ENCODE measurements around the gene CYTH1.

The CYTH1 gene

GRCh38 chr17:78812855-78813254 is 30.8 kb upstream of the CYTH1 start:
- Histone ChIP-seq H3K27ac (ENCODE audit: extremely low read depth, low read depth, low read length) (no peak overlapping the region), H3K4me3 (ENCODE audit: low read depth, low read length) (no peak overlapping the region), H3K4me1 (ENCODE audit: control insufficient read depth, insufficient read depth, low read length) (no peaks in the 10 kb centered on the region), H3K9me3 (ENCODE audit: control insufficient read depth, insufficient read depth, low read depth, low read length) (no peaks in the 10 kb centered on the region), H3K36me3 (ENCODE audit: control insufficient read depth in 2 of 2, insufficient read depth in 1 of 2, low read length in 2 of 2) (peaks cover 97 to 99% of the 10 kb centered on the region in 2 experiments)
- ChIA-PET CTCF (no interaction called here), POLR2A (no interaction called here)
- TF ChIP-seq ZNF335 (tag by site-specific recombination; conservative IDR thresholded peaks at IDR 0.05), result no peak
- no peak for TF ChIP-seq ZNF280C (tag by site-specific recombination; IDR thresholded peaks at IDR 0.05)
- no peak for TF ChIP-seq KLF10 (tag by site-specific recombination; IDR thresholded peaks at IDR 0.05)
- TF ChIP-seq ZNF830 (tag by site-specific recombination; IDR thresholded peaks at IDR 0.05; ENCODE audit: low read depth), result no peak
- TF ChIP-seq GLIS2 (tag by site-specific recombination; IDR thresholded peaks at IDR 0.05), result no peak
- no peak for TF ChIP-seq PRDM6 (tag by site-specific recombination; IDR thresholded peaks at IDR 0.05)
- TF ChIP-seq, protein P1, sequence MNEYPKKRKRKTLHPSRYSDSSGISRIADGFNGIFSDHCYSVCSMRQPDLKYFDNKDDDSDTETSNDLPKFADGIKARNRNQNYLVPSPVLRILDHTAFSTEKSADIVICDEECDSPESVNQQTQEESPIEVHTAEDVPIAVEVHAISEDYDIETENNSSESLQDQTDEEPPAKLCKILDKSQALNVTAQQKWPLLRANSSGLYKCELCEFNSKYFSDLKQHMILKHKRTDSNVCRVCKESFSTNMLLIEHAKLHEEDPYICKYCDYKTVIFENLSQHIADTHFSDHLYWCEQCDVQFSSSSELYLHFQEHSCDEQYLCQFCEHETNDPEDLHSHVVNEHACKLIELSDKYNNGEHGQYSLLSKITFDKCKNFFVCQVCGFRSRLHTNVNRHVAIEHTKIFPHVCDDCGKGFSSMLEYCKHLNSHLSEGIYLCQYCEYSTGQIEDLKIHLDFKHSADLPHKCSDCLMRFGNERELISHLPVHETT (tag by site-specific recombination; IDR thresholded peaks at IDR 0.05), result no peak
- TF ChIP-seq PRDM2 (tag by site-specific recombination; IDR thresholded peaks at IDR 0.05; ENCODE audit: borderline replicate concordance), result no peak
- no peak for TF ChIP-seq ZNF621 (tag by site-specific recombination; IDR thresholded peaks at IDR 0.05)
- no peak for TF ChIP-seq MZF1 (tag by site-specific recombination; IDR thresholded peaks at IDR 0.05; ENCODE audit: borderline replicate concordance)
- no peak for TF ChIP-seq SP7 (tag by site-specific recombination; IDR thresholded peaks at IDR 0.05)
- TF ChIP-seq GFI1B (tag by site-specific recombination; IDR thresholded peaks at IDR 0.05), result no peak
- no peak for TF ChIP-seq ZNF157 (tag by site-specific recombination; IDR thresholded peaks at IDR 0.05)

DNA sequence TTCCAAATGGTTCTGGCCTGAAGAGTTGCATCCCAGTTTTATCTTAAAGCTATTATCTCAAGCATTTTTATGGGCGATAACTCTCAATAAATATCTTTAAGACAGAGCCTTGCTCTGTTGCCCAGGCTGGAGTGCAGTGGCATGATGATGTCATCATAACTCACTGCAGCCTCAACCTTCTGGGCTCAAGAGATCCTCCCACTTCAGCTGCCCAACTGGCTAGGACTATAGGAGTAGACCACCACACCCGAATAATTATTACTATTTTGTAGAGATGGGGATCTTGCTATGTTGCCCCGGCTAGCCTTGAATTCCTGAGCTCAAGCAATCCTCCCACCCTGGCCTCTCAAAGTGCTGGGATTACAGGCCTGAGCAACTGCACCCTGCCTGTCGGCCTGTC is 26.1 kb upstream of the CYTH1 start:
- CTCF ChIA-PET, result interaction anchor here (1.1 kb wide), 1 partner anchor 311 kb away, joined by 3 read pairs; no protein-coding TSS in a partner anchor
- Histone ChIP-seq H3K9me3 (ENCODE audit: control insufficient read depth, insufficient read depth, low read depth, low read length) (no peaks in the 10 kb centered on the region), H3K27ac (ENCODE audit: extremely low read depth, low read depth, low read length) (no peak overlapping the region), H3K4me3 (ENCODE audit: low read depth, low read length) (no peak overlapping the region), H3K4me1 (ENCODE audit: control insufficient read depth, insufficient read depth, low read length) (no peaks in the 10 kb centered on the region), H3K36me3 (ENCODE audit: control insufficient read depth in 2 of 2, insufficient read depth in 1 of 2, low read length in 2 of 2) (peaks cover 81 to 94% of the 10 kb centered on the region in 2 experiments)
- POLR2A ChIA-PET, result interaction anchor here (0.6 kb wide), 1 partner anchor 23 kb away, joined by 3 read pairs; no protein-coding TSS in a partner anchor
- TF ChIP-seq GLI4 (tag by site-specific recombination; IDR thresholded peaks at IDR 0.05), result no peak
- TF ChIP-seq, protein P2, sequence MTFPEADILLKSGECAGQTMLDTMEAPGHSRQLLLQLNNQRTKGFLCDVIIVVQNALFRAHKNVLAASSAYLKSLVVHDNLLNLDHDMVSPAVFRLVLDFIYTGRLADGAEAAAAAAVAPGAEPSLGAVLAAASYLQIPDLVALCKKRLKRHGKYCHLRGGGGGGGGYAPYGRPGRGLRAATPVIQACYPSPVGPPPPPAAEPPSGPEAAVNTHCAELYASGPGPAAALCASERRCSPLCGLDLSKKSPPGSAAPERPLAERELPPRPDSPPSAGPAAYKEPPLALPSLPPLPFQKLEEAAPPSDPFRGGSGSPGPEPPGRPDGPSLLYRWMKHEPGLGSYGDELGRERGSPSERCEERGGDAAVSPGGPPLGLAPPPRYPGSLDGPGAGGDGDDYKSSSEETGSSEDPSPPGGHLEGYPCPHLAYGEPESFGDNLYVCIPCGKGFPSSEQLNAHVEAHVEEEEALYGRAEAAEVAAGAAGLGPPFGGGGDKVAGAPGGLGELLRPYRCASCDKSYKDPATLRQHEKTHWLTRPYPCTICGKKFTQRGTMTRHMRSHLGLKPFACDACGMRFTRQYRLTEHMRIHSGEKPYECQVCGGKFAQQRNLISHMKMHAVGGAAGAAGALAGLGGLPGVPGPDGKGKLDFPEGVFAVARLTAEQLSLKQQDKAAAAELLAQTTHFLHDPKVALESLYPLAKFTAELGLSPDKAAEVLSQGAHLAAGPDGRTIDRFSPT (tag by site-specific recombination; IDR thresholded peaks at IDR 0.05), result no peak
- no peak for TF ChIP-seq PRDM1 (tag by site-specific recombination; IDR thresholded peaks at IDR 0.05)
- TF ChIP-seq ZNF157 (tag by site-specific recombination; IDR thresholded peaks at IDR 0.05), result no peak
- no peak for TF ChIP-seq ZNF174 (tag by site-specific recombination; IDR thresholded peaks at IDR 0.05)
- no peak for TF ChIP-seq ZNF202 (tag by site-specific recombination; IDR thresholded peaks at IDR 0.05; ENCODE audit: borderline replicate concordance)
- TF ChIP-seq, protein P3, sequence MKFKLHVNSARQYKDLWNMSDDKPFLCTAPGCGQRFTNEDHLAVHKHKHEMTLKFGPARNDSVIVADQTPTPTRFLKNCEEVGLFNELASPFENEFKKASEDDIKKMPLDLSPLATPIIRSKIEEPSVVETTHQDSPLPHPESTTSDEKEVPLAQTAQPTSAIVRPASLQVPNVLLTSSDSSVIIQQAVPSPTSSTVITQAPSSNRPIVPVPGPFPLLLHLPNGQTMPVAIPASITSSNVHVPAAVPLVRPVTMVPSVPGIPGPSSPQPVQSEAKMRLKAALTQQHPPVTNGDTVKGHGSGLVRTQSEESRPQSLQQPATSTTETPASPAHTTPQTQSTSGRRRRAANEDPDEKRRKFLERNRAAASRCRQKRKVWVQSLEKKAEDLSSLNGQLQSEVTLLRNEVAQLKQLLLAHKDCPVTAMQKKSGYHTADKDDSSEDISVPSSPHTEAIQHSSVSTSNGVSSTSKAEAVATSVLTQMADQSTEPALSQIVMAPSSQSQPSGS (tag by site-specific recombination; IDR thresholded peaks at IDR 0.05; ENCODE audit: low read depth), result peak; percentile 84
- TF ChIP-seq ZNF146 (tag by site-specific recombination; IDR thresholded peaks at IDR 0.05), result no peak

Measured in HEK293 (cell line).